ENCODE data around the gene CEP170B.
"Not testable (repeated sequence)": the region's sequence is repeated elsewhere in the genome, so short reads cannot be mapped to it uniquely, and the experiment has no call there.

The CEP170B gene

GRCh38 chr14:104882325-104882973 is 17.4 kb downstream of the CEP170B start:
- H3K79me1 ChIP-seq (ENCODE audit: low read length) = no peaks in the 10 kb centered on the region
- peaks cover 7% of the 10 kb centered on the region for H3K9me3 ChIP-seq (ENCODE audit: insufficient read depth, low read depth, low read length)
- H3K18ac ChIP-seq (ENCODE audit: low read length) = no peak overlapping the region
- no peak overlapping the region for H4K12ac ChIP-seq (ENCODE audit: low read depth, low read length)
- peaks cover 70 to 75% of the 10 kb centered on the region in 2 experiments for H3K36me3 ChIP-seq (ENCODE audit: control insufficient read depth in 1 of 2, insufficient read depth in 2 of 2, low read length in 2 of 2)
- H3K4me1 ChIP-seq (ENCODE audit: control insufficient read depth in 1 of 2, insufficient read depth in 2 of 2, low read length in 2 of 2) = peaks cover 0 to 3% of the 10 kb centered on the region in 2 experiments
- peak overlapping the region; percentile 11 for H4K91ac ChIP-seq (ENCODE audit: low read depth, low read length)
- H2BK12ac ChIP-seq (ENCODE audit: low read length) = no peak overlapping the region
- H2BK5ac ChIP-seq (ENCODE audit: low read depth, low read length, poor library complexity) = no peak overlapping the region
- H4K8ac ChIP-seq (ENCODE audit: low read depth, low read length) = no peak overlapping the region
- H3K23ac ChIP-seq (ENCODE audit: low read length) = no peak overlapping the region
- H3K4me3 ChIP-seq (ENCODE audit: low read depth, low read length) = no peak overlapping the region
- H3K4ac ChIP-seq (ENCODE audit: low read depth, low read length) = no peak overlapping the region
- peak overlapping the region; percentile 34 for H3K14ac ChIP-seq (ENCODE audit: low read length)
- no peaks in the 10 kb centered on the region for H3K27me3 ChIP-seq (ENCODE audit: insufficient read depth, low read length)
- no peak overlapping the region for H2BK120ac ChIP-seq (ENCODE audit: insufficient read depth, low read length, poor library complexity)
- peak overlapping the region; percentile 38 for H2AK5ac ChIP-seq (ENCODE audit: low read length)
- no peak overlapping the region for H3K27ac ChIP-seq (ENCODE audit: low read depth, low read length)
- no CpG with 5 or more reads among the region's 13 CpGs for WGBS (ENCODE audit: extremely low coverage, insufficient coverage, insufficient read length)
- no peak overlapping the region for H2AFZ ChIP-seq (ENCODE audit: insufficient read depth, low read length, poor library complexity)
- DNase-seq = peak; percentile 19 to 40
- H3K79me2 ChIP-seq (ENCODE audit: control insufficient read depth, insufficient read depth, low read length, poor library complexity) = no peaks in the 10 kb centered on the region
- H3K9ac ChIP-seq (ENCODE audit: low read length) = no peak overlapping the region
- no peak overlapping the region for H3K4me2 ChIP-seq (ENCODE audit: low read length)

GRCh38 chr14:104882991-104883660 is 18.1 kb downstream of the CEP170B start:
- H3K4me2 ChIP-seq (ENCODE audit: low read length) = no peak overlapping the region
- WGBS (ENCODE audit: extremely low coverage, insufficient coverage, insufficient read length) = no CpG with 5 or more reads among the region's 38 CpGs
- no peak overlapping the region for H2BK12ac ChIP-seq (ENCODE audit: low read length)
- H3K9me3 ChIP-seq (ENCODE audit: insufficient read depth, low read depth, low read length) = peaks cover 7% of the 10 kb centered on the region
- H4K12ac ChIP-seq (ENCODE audit: low read depth, low read length) = no peak overlapping the region
- peaks cover 0 to 3% of the 10 kb centered on the region in 2 experiments for H3K4me1 ChIP-seq (ENCODE audit: control insufficient read depth in 1 of 2, insufficient read depth in 2 of 2, low read length in 2 of 2)
- no peak overlapping the region for H3K4me3 ChIP-seq (ENCODE audit: low read depth, low read length)
- no peak overlapping the region for H2BK120ac ChIP-seq (ENCODE audit: insufficient read depth, low read length, poor library complexity)
- H3K36me3 ChIP-seq (ENCODE audit: control insufficient read depth in 1 of 2, insufficient read depth in 2 of 2, low read length in 2 of 2) = peaks cover 71 to 76% of the 10 kb centered on the region in 2 experiments
- no peak overlapping the region for H3K27ac ChIP-seq (ENCODE audit: low read depth, low read length)
- no peak for DNase-seq
- H2AK5ac ChIP-seq (ENCODE audit: low read length) = no peak overlapping the region
- no peak overlapping the region for H4K91ac ChIP-seq (ENCODE audit: low read depth, low read length)
- no peak overlapping the region for H3K4ac ChIP-seq (ENCODE audit: low read depth, low read length)
- no peak overlapping the region for H3K23ac ChIP-seq (ENCODE audit: low read length)
- H2AFZ ChIP-seq (ENCODE audit: insufficient read depth, low read length, poor library complexity) = no peak overlapping the region
- no peak overlapping the region for H3K18ac ChIP-seq (ENCODE audit: low read length)
- no peaks in the 10 kb centered on the region for H3K79me2 ChIP-seq (ENCODE audit: control insufficient read depth, insufficient read depth, low read length, poor library complexity)
- H3K14ac ChIP-seq (ENCODE audit: low read length) = no peak overlapping the region
- H3K27me3 ChIP-seq (ENCODE audit: insufficient read depth, low read length) = no peaks in the 10 kb centered on the region
- H4K8ac ChIP-seq (ENCODE audit: low read depth, low read length) = no peak overlapping the region
- H3K79me1 ChIP-seq (ENCODE audit: low read length) = no peaks in the 10 kb centered on the region
- no peak overlapping the region for H2BK5ac ChIP-seq (ENCODE audit: low read depth, low read length, poor library complexity)
- no peak overlapping the region for H3K9ac ChIP-seq (ENCODE audit: low read length)

- H3K27me3 ChIP-seq (ENCODE audit: insufficient read depth, low read length) = no peaks in the 10 kb centered on the region
- no peak overlapping the region for H3K14ac ChIP-seq (ENCODE audit: low read length)
- H2BK12ac ChIP-seq (ENCODE audit: low read length) = no peak overlapping the region
- no peak overlapping the region for H3K4me2 ChIP-seq (ENCODE audit: low read length)
- no peaks in the 10 kb centered on the region for H3K79me1 ChIP-seq (ENCODE audit: low read length)
- H3K4me3 ChIP-seq (ENCODE audit: low read depth, low read length) = no peak overlapping the region
- peaks cover 0 to 3% of the 10 kb centered on the region in 2 experiments for H3K4me1 ChIP-seq (ENCODE audit: control insufficient read depth in 1 of 2, insufficient read depth in 2 of 2, low read length in 2 of 2)
- peaks cover 7% of the 10 kb centered on the region for H3K9me3 ChIP-seq (ENCODE audit: insufficient read depth, low read depth, low read length)
- no CpG with 5 or more reads among the region's 49 CpGs for WGBS (ENCODE audit: extremely low coverage, insufficient coverage, insufficient read length)
- peaks cover 70 to 76% of the 10 kb centered on the region in 2 experiments for H3K36me3 ChIP-seq (ENCODE audit: control insufficient read depth in 1 of 2, insufficient read depth in 2 of 2, low read length in 2 of 2)
- H4K12ac ChIP-seq (ENCODE audit: low read depth, low read length) = no peak overlapping the region
- H4K8ac ChIP-seq (ENCODE audit: low read depth, low read length) = no peak overlapping the region
- no peak overlapping the region for H3K9ac ChIP-seq (ENCODE audit: low read length)
- no peak overlapping the region for H3K23ac ChIP-seq (ENCODE audit: low read length)
- no peak overlapping the region for H3K18ac ChIP-seq (ENCODE audit: low read length)
- no peak overlapping the region for H3K4ac ChIP-seq (ENCODE audit: low read depth, low read length)
- H4K91ac ChIP-seq (ENCODE audit: low read depth, low read length) = no peak overlapping the region
- H2BK120ac ChIP-seq (ENCODE audit: insufficient read depth, low read length, poor library complexity) = no peak overlapping the region
- no peak overlapping the region for H2AFZ ChIP-seq (ENCODE audit: insufficient read depth, low read length, poor library complexity)
- no peak overlapping the region for H3K27ac ChIP-seq (ENCODE audit: low read depth, low read length)
- H2BK5ac ChIP-seq (ENCODE audit: low read depth, low read length, poor library complexity) = no peak overlapping the region
- no peak overlapping the region for H2AK5ac ChIP-seq (ENCODE audit: low read length)
- no peak for DNase-seq
- no peaks in the 10 kb centered on the region for H3K79me2 ChIP-seq (ENCODE audit: control insufficient read depth, insufficient read depth, low read length, poor library complexity)
These were observed 18.8 kb downstream of the CEP170B start for GRCh38 chr14:104883681-104884361.

GRCh38 chr14:104884381-104884780 is 19.3 kb downstream of the CEP170B start:
- peaks cover 75 to 78% of the 10 kb centered on the region in 2 experiments for H3K36me3 ChIP-seq (ENCODE audit: control insufficient read depth in 1 of 2, insufficient read depth in 2 of 2, low read length in 2 of 2)
- H2BK12ac ChIP-seq (ENCODE audit: low read length); H3K4me2 ChIP-seq (ENCODE audit: low read length); H2AK5ac ChIP-seq (ENCODE audit: low read length); H3K9ac ChIP-seq (ENCODE audit: low read length); H3K4me1 ChIP-seq (ENCODE audit: control insufficient read depth in 1 of 2, insufficient read depth in 2 of 2, low read length in 2 of 2); H3K79me2 ChIP-seq (ENCODE audit: control insufficient read depth, insufficient read depth, low read length, poor library complexity); H4K8ac ChIP-seq (ENCODE audit: low read depth, low read length); DNase-seq; H3K18ac ChIP-seq (ENCODE audit: low read length); H3K4me3 ChIP-seq (ENCODE audit: low read depth, low read length); H4K91ac ChIP-seq (ENCODE audit: low read depth, low read length); H3K9me3 ChIP-seq (ENCODE audit: insufficient read depth, low read depth, low read length); H3K4ac ChIP-seq (ENCODE audit: low read depth, low read length); H3K27ac ChIP-seq (ENCODE audit: low read depth, low read length); H3K79me1 ChIP-seq (ENCODE audit: low read length); H3K27me3 ChIP-seq (ENCODE audit: insufficient read depth, low read length); H3K23ac ChIP-seq (ENCODE audit: low read length); H2BK5ac ChIP-seq (ENCODE audit: low read depth, low read length, poor library complexity); H3K14ac ChIP-seq (ENCODE audit: low read length); H2AFZ ChIP-seq (ENCODE audit: insufficient read depth, low read length, poor library complexity); H2BK120ac ChIP-seq (ENCODE audit: insufficient read depth, low read length, poor library complexity); H4K12ac ChIP-seq (ENCODE audit: low read depth, low read length): not testable (repeated sequence)
- WGBS (ENCODE audit: extremely low coverage, insufficient coverage, insufficient read length) = no CpG with 5 or more reads among the region's 34 CpGs

Data from trophoblast cell (in vitro differentiated cells and primary cell).